NCI-H524 (cell line): Measurements from ENCODE around the gene PALM.
"Not testable (repeated sequence)": the region's sequence is repeated elsewhere in the genome, so short reads cannot be mapped to it uniquely, and the experiment has no call there.

Experiments
- DNase-seq, 2 experiments: peaks; one replicate each; lab custom pipeline; 2025; lab: John Stamatoyannopoulos, UW

The PALM gene

DNA sequence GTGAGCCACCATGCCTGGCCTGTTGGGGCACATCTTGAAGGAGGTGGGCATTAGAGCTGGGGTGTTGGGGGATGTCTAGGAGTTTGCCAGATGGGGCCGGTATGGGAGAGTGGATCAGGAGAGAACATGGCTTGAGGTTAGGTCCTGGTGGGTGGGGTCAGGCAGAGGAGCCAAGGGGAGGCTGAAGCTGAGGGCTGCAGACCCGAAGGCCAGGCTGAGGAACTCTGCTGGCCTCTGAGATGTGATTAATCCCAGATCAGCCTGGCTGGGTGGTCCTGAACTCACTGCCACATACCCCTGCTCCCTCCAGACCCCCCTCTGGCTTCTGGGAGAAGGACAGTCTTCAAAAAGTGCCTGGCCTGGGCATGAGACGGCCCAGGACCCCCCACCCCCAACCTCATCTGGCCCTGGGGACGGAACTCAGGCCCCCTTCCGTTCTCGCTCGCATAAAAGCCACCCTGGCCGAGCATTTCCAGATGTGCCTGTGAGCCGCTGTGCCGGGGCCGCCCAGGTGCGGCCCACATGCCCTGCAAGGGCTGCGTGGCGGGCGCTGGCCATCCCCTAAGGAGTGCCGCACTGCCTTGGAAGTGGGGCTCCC is 29.8 kb upstream of the PALM start:
- DNase-seq = no peak

DNA sequence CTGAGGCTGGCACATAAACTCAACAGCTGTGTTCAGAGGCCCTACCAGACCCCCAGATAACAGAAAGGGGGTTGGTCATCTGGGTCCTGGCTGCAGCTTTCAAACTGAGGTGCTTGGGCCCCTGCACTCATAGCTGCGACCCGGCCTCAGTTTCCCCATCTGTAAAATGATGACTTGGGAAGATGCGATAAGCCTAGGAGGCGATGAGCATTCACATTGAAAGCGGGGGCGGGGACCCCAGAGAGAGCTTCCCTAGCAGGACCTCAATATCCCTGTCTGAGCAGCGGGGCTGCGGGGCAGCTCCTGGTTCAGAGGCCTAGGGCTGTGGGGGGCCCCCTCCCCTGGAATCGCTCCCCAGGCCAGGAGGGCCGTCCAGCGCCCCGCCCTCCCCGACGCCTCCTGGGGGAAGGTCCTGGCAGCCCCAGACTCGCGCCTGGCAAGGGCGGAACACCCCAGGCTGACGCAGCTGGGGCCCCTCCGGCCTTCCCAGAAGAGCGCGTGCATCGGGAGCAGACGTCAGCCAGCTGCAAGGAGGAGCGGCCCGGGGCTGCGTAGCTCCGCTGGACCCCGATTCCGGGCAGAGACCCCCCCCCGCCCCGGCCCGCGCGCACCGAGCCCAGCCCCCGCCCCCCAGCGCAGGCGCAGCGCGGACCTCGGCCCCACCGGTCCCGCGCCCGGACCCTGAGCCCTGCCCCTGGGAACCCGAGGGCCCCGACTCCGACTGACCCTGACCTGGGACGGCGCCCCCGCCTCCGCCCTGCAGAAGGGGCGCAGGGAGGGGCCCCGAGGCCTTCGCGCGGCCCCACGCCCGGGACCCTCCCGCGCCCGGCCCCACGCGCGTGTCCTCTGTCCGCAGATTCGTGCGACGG is 29.1 kb upstream of the PALM start:
- DNase-seq = peak in 1 of 2 experiments; percentile 35

- DNase-seq = peak; percentile 86 to 94
Measured at GRCh38 chr19:680287-681028, 28.3 kb upstream of the PALM start.

DNA sequence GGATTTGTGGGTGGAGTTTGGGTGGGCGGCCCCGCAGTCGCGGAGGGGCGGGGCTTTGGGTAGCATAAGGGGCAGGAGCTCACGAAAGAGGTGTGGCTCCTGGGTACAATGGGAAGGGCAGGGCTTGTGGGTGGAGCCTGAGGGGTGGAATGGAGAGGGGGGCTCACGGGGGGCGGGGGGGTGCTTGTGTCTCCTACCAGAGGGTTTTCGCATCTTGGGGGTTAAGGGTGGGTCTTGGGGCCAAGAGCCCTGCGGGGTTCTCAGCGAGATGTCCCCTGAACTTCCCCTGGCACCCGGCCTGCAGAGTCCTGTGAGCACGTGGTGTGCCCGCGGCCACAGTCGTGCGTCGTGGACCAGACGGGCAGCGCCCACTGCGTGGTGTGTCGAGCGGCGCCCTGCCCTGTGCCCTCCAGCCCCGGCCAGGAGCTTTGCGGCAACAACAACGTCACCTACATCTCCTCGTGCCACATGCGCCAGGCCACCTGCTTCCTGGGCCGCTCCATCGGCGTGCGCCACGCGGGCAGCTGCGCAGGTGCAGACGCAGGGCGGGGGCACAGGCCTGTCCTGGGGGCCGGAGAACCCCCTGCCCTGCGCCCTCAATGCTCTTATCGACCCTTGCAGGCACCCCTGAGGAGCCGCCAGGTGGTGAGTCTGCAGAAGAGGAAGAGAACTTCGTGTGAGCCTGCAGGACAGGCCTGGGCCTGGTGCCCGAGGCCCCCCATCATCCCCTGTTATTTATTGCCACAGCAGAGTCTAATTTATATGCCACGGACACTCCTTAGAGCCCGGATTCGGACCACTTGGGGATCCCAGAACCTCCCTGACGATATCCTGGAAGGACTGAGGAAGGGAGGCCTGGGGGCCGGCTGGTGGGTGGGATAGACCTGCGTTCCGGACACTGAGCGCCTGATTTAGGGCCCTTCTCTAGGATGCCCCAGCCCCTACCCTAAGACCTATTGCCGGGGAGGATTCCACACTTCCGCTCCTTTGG is 27.4 kb upstream of the PALM start:
- no peak for DNase-seq

DNA sequence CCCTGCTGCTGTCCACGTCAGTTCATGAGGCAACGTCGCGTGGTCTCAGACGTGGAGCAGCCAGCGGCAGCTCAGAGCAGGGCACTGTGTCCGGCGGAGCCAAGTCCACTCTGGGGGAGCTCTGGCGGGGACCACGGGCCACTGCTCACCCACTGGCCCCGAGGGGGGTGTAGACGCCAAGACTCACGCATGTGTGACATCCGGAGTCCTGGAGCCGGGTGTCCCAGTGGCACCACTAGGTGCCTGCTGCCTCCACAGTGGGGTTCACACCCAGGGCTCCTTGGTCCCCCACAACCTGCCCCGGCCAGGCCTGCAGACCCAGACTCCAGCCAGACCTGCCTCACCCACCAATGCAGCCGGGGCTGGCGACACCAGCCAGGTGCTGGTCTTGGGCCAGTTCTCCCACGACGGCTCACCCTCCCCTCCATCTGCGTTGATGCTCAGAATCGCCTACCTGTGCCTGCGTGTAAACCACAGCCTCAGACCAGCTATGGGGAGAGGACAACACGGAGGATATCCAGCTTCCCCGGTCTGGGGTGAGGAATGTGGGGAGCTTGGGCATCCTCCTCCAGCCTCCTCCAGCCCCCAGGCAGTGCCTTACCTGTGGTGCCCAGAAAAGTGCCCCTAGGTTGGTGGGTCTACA is 25.9 kb upstream of the PALM start:
- no peak for DNase-seq

GRCh38 chr19:685454-685931 is 23.2 kb upstream of the PALM start:
- no peak for DNase-seq

GRCh38 chr19:686589-687297 is 22.0 kb upstream of the PALM start:
- no peak for DNase-seq

- no peak for DNase-seq
Measured at GRCh38 chr19:687569-688166, 21.1 kb upstream of the PALM start.

DNA sequence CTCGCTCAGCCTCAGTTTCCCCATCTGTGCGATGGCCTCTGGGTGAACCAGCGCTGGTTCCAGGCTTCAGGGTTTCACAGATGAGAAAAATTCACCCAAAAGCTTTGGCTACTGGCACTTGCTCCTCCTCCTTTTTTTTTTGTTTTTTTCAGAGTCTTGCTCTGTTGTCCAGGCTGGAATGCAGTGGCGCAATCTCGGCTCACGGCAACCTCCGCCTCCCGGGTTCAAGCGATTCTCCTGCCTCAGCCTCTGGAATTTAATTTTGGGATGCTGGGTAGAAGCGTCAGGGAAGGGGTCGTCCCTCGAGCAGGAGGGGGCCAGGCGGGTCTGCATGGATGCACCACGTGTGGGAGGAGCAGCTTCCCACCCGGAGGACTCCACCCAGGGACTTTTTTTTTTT is 20.5 kb upstream of the PALM start:
- no peak for DNase-seq

GRCh38 chr19:688992-689391 is 19.7 kb upstream of the PALM start:
- no peak for DNase-seq

DNA sequence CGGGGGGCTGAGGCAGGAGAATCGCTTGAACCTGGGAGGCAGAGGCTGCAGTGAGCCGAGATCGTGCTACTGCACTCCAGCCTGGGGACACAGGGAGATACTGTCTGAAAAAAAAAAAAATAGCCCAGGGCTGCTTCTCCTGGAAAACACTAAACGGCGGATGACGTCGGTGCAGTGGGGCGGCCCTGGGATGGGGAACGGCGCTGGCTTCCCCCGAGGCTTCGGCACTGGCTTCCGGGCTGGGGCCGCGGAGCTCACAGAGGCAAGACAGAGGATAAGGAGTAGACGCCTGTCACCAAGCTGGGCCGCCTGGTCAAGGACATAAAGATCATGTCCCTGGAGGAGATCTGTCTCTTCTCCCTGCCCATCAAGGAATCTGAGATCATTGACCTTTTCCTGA is 18.5 kb upstream of the PALM start:
- no peak for DNase-seq

GRCh38 chr19:694481-695351 is 14.0 kb upstream of the PALM start:
- no peak for DNase-seq

GRCh38 chr19:695352-695949 is 13.3 kb upstream of the PALM start, which contains the start of gene PRSS57:
TSS of gene PRSS57 (minus strand) at chr19:695452. CDS start at chr19:695430, 22 bp downstream.
- DNase-seq = no peak

- not testable (repeated sequence) for DNase-seq
Measured at GRCh38 chr19:698529-698928, 10.2 kb upstream of the PALM start.

GRCh38 chr19:699885-700284 is 8.8 kb upstream of the PALM start:
- DNase-seq = peak in 1 of 2 experiments; percentile 24

- not testable (repeated sequence) for DNase-seq
Measured at GRCh38 chr19:702847-703246, 5.9 kb upstream of the PALM start.

DNA sequence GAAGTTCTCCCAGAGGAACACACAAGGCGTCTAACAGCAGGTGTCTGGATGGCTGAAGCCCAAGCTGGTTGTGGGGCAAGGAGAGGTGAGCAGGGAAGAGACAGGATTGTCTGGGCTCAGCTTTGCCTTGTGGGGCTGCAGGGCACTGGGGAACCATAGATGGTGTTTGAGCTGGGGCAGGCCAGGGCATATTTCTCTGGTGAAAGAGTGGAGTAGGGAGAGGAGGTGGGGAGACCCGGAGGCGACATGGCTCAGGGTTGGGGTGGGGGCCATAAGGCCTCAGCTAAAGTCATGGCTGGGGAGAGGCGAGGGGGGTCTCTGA is 5.4 kb upstream of the PALM start:
- no peak for DNase-seq

DNA sequence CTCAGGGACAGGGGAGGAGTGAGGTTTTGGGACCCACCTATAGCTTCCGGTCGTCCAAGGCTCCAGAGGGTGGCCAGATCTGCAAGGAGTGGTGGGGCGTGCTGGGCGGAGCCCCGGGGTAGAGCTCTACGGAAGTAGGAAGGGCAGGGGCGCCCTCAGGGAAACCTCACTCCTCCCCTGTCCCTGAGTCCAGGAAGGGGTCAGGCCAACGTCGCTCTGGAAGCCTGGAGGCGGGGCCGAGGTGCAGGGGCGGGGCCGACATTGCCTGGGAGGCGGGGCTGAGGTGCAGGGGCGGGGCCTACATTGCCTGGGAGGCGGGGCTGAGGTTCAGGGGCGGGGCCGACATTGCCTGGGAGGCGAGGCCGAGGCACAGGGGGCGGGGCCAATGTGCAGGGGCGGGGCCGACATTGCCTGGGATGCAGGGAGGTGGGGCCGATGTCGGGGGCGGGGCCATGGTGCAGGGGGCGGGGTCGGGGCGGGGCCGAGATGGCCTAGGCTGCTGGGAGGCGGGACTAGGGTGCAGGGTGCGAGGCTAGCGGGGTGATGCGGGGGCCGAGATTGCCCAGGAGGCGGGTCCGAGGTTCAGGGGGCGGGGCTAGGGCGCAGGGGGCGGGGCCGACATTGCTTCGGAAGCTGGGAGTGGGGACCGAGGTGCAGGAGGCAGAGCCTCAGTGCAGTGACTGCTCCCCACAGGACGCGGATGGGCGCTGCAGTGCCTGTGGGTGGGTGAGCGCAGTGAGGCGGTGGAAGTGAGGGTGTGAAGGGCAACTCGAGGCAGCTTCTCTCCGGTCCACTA is 4.9 kb upstream of the PALM start:
- DNase-seq = no peak
